NOMO-1 treated with dmso at 0.1 percent for 144 hours (cell line): Measurements from ENCODE around the gene SYNE1.
"Not testable (repeated sequence)": the region's sequence is repeated elsewhere in the genome, so short reads cannot be mapped to it uniquely, and the experiment has no call there.

Experiments used
- DNase-seq: peaks from one replicate; lab custom pipeline; 2025; ENCODE audit not compliant: unreplicated experiment; lab: John Stamatoyannopoulos, UW

SYNE1 gene, protein sequence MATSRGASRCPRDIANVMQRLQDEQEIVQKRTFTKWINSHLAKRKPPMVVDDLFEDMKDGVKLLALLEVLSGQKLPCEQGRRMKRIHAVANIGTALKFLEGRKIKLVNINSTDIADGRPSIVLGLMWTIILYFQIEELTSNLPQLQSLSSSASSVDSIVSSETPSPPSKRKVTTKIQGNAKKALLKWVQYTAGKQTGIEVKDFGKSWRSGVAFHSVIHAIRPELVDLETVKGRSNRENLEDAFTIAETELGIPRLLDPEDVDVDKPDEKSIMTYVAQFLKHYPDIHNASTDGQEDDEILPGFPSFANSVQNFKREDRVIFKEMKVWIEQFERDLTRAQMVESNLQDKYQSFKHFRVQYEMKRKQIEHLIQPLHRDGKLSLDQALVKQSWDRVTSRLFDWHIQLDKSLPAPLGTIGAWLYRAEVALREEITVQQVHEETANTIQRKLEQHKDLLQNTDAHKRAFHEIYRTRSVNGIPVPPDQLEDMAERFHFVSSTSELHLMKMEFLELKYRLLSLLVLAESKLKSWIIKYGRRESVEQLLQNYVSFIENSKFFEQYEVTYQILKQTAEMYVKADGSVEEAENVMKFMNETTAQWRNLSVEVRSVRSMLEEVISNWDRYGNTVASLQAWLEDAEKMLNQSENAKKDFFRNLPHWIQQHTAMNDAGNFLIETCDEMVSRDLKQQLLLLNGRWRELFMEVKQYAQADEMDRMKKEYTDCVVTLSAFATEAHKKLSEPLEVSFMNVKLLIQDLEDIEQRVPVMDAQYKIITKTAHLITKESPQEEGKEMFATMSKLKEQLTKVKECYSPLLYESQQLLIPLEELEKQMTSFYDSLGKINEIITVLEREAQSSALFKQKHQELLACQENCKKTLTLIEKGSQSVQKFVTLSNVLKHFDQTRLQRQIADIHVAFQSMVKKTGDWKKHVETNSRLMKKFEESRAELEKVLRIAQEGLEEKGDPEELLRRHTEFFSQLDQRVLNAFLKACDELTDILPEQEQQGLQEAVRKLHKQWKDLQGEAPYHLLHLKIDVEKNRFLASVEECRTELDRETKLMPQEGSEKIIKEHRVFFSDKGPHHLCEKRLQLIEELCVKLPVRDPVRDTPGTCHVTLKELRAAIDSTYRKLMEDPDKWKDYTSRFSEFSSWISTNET (N-terminal part only)

DNA sequence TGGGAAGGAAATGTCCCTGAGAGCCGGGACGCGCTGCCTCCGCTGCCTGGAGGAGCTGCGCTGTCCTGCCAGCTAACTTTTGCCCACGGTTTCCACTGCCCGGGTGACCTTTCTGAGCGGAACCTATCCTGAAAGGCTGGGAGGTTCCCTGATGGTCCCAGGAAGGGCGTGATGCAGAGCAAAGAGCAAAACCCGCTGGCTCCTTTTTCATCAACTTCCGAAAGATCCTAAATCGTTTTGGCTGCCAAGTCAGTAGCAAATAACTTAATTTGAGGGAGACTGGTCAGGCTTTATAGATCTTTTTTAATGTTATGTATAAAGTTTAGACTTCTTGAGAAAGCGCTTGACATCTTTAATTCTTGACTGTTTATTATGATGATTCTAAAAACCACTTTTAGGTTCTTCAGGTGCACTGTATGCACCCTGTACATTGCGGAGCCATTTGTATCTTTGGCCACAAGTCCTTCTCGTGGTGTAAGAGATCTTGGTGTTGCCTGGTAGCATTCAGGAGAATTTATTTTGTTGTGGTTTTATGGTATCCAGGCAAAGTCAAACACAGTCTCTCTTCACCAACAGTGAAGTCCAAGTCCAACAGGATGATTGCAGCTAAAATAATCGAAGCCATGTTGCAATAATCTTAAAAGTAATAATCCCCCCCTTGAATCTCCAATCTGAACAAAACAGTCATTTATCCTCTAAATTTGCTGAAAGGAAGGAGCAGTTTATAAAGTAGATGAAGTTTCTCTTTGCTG lies at the start of gene SYNE1:
Gene SYNE1 (minus strand): TSS at position 67 of the 752 bp plus-strand sequence. CDS start 9,031 bp downstream, outside the sequence.
- no peak for DNase-seq

- DNase-seq: no peak
Measured at GRCh38 chr6:152685819-152686218, 48.7 kb upstream of the SYNE1 start.

DNA sequence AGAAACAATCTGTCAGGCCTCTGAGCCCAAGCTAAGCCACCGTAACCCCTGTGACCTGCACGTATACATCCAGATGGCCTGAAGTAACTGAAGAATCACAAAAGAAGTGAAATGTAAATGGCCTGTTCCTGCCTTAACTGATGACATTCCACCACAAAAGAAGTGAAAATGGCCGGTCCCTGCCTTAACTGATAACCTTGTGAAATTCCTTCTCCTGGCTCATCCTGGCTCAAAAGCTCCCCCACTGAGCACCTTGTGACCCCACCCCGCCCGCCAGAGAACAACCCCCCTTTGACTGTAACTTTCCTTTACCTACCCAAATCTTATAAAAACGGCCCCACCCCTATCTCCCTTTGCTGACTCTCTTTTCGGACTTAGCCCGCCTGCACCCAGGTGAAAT lies 45.8 kb upstream of the SYNE1 start:
- not testable (repeated sequence) for DNase-seq

DNA sequence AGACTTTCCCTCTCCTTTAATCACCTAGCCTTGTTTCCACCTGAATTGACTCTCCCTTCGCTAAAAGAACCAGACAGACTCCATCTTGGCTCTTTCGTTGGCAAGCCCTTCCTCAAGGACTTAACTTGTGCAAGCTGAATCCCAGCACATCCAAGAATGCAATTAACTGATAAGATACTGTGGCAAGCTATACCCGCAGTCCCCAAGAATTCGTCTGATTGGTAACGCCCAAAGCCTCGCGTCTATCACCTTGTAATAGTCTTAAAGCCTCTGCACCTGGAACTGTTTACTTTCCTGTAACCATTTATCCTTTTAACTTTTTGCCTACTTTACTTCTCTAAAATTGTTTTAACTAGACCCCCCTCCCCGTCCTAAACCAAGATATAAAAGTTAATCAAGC lies 45.0 kb upstream of the SYNE1 start:
- DNase-seq: no peak

- DNase-seq: no peak
Measured at GRCh38 chr6:152680879-152681517, 43.8 kb upstream of the SYNE1 start.

DNA sequence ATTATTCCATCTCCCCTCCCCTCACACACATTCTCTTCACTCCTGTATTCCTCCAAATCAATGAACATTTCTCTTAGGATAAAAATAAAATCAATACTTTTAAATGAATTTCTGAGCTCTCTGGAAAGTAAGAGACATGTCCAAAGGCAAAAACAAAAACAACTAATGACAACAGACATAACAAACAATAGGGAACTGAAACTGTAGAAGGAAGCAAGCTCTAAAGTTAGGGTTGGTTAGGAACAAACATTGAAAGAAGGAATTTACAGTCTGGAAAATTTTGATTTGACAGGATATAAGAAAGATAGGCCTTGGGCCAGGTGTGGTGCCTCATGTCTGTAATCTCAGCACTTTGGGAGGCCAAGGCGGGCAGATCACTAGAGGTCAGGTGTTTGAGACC lies 43.0 kb upstream of the SYNE1 start:
- no peak for DNase-seq

DNA sequence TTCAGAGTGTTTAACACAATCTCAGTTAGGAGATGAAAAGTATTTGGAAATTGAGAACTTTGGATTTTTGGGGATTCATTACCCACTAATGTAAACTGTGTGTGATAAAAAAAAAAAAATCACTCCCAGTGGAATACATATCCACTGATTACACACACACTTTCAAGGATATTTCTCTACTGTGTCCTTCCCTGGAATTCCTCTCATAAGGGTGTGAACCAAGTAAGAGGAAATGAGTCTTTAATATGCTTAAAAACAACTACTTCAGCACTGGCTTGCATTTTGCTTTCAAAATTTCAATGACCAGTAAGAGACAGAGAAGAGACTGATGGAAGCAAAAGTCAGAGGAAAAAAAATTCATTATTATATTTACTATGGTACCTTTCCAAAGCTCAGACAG lies 36.1 kb upstream of the SYNE1 start:
- DNase-seq: no peak

GRCh38 chr6:152671171-152671570 lies 34.0 kb upstream of the SYNE1 start:
- DNase-seq: no peak

GRCh38 chr6:152669895-152670294 lies 32.7 kb upstream of the SYNE1 start:
- no peak for DNase-seq

DNA sequence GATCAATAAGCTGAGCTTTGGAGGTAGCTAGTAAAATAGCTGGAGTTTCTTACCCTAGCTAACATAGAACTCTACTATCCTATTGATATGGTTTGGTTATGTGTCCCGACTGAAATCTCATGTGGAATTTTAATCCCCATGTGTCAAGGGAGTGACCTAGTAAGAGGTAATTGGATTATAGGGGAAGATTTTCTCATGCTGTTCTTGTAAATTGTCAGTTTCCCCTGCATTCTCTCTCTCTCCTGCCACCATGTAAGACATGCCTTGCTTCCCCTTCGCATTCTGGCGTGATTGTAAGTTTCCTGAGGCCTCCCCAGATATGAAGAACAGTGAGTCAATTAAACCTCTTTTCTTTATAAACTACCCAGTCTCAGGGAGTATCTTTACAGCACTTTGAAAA lies 24.6 kb upstream of the SYNE1 start:
- no peak for DNase-seq

GRCh38 chr6:152651986-152652385 lies 14.8 kb upstream of the SYNE1 start:
- DNase-seq: no peak

- no peak for DNase-seq
Measured at GRCh38 chr6:152648105-152648504, 10.9 kb upstream of the SYNE1 start.

DNA sequence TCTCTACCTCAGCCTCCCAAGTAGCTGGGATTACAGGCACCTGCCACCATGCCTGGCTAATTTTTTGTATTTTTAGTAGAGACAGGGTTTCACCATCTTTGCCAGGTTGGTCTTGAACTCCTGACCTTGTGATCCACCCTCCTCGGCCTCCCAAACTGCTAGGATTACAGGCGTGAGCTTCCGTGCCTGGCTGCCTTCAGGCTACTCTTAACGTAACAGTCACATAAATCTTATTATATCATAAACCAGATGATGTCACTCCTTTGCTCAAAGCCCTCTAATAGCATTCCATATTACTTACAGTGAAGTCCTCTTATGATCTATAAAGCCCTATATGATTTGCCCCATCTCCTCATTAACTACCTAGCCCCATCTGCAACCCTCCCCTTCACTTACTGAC lies 9.6 kb upstream of the SYNE1 start:
- DNase-seq: not testable (repeated sequence)

DNA sequence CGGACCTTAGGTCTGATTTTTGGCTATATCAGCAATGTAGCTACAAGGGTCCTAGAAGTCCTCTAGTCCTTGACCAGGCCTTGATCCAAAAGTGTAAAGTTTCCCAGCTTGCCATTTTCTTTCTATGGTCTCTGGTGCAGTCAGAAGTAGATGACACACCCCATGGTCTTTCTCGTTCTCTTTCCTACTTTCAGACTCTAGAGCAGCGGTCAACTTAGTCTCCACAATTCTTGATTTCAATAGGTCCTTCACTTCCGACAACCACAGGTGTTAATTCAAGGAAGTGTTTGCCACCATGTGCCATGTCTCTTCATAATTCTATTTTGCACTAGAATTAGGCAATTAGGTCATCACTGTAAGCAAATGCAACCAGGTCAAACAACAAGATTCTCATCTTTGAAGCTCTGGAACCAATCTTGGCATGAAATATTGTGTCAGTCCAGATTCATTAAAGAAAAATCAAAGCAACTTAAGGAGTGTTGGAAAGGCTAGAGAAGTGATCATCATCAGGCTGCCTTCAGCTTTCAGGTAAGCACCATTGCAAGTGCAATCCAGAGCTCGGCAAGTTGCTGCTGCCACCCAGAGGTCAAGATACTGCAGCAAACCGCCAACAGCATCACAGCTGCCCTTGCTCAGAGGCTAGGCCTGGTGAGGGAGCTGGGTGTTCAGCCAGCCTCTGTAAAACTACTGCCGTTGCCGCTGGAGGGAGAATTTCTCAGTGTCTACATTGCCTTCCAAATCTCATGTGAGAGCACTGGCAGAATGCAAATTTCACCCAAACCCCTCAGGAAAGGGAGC lies 5.6 kb upstream of the SYNE1 start:
- DNase-seq: no peak

DNA sequence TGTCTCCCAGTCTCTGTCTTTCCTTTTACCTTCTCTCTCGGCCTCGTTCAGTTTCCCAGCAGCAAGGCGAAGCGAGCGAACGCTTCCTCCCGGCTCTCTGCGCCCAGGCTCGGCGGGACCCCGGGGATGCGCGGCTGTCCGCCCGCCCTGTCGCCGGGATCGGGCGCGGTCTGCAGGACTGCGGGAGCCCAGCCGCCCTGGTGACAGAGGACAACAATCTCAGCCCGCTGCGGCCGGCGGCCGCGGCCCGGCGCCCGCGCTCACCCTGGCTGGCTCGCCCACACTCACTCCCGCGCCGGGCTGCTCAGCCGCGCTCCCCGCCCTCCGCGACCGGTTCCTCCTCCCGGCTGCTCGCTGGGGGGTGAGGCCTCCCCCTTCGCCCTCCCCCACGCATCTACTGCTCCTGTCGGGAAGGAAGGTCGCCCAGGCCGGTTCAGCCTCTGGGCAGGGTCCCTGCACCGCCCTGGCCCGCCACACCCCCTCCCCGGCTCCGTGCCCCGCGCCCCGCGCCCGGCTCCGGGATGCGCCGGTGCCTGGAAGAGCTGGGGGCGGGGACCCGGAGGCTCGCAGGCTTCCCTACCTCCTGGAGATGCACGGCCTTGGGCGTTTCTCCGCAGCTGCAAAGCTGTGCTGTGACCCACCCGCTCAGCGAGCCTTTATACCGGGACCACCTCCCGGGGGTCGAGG lies 410 bp downstream of the SYNE1 start:
- no peak for DNase-seq

DNA sequence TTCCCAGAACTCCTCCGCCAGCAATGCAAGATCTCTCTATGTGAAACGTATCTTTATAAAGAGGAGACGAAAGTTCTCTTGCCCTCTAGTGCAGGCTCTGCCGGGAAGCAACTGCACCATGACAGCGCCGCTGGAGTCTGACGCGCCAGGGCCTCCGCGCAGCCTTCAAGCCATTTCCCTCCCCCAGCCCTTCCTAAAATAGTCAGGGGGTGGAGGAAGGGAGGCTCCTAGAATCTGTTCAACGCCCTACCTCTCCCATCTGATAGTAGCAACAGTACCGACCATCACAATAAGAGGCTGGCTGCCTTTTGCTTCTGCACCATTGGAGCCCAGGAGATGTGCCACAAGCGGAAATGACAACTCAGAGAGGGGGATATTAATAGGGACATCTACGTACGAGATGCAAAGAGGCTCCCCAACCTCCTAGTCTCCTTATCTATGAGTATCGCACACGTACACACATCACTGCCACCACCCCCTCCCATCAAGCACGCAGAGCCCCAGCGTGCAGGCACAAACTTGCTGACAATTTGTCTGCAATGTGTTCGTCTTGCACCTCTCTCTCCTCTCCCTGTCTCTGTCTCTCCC lies 1.0 kb downstream of the SYNE1 start:
- DNase-seq: no peak

DNA sequence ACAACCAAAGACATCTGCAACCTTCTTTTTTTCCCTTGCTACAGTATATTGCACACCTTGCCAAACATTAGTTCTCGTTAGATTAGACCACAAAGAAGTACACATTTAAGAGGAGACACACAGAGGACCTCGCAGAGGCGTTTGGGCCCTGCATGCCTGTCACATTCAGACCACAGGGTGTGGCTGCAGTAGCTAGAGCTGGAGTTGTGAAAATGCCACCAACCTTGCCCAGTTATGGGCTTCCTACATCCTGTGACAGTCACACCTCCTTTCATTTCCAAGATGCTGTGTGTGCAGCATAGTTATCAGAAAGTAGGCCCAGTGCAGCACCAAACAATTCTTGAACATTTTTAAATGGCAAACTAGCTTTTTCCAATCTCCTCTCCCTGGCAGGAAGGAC lies 2.4 kb downstream of the SYNE1 start:
- peak; percentile 71 for DNase-seq

DNA sequence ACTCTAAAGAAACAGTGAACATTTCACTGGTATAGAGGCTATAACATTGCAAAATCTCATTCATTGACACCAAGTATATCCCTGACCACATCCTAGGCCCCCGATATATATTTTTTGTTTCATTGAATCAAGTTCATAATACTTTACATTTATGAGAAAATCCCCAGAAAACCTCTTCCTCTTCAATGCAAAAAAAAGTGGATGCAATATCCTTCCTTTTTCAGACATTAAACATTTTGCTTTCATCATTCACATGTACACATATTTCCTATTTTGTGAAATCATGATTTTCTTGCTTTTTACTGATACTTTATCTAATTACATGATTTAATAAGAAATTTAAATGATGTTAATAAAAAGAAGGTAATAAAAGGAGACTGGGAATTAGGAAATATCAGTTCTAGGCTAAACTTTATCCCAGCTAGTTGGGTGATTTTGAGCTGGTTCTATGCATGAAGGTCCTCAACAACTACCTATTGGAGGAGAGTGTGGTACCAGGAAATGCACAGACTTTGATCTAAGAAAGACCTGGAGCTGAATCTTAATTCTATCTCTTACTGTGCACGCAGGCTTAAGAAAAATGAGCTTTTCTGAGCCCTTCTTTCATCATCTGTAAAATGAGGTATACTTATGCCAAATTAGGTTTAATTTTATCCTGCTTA lies 4.9 kb downstream of the SYNE1 start:
- no peak for DNase-seq
